Mesothelial cell of epicardium (in vitro differentiated cells): ENCODE results near the gene ATP8B3. TPM values are rescaled to one million over a fixed set of nuclear protein-coding genes. Genes with fewer than 3 reads are reported as not detected.

Experiments
- DNase-seq, 2 experiments: peaks; one replicate each; pipeline ENCODE4 v3.0.0; 2021; ENCODE audit warnings: low spot score in 2 of 2; ENCODE audit not compliant: unreplicated experiment in 2 of 2
- H3K27ac Mint-ChIP-seq: 2 replicates; pipeline ENCODE4 v1.8.0; 2021; ENCODE audit warnings: mixed read lengths
- H3K27me3 Mint-ChIP-seq: 2 replicates; pipeline ENCODE4 v1.8.0; 2021; ENCODE audit warnings: low read depth, mixed read lengths
- H3K36me3 Mint-ChIP-seq: 2 replicates; pipeline ENCODE4 v1.8.0; 2021; ENCODE audit warnings: mixed read lengths
- H3K4me1 Mint-ChIP-seq: 2 replicates; pipeline ENCODE4 v1.8.0; 2021; ENCODE audit warnings: mixed read lengths
- H3K4me3 Mint-ChIP-seq: 2 replicates; pipeline ENCODE4 v1.8.0; 2021; ENCODE audit warnings: mild to moderate bottlenecking, moderate library complexity, mixed read lengths
- H3K9me3 Mint-ChIP-seq: 2 replicates; pipeline ENCODE4 v1.8.0; 2021; ENCODE audit warnings: mixed read lengths
- CTCF ChIP-seq: fragments of 200-600 bp; sonication (generic); IDR thresholded peaks from one replicate; pipeline ENCODE4 v1.5.0; 2021; ENCODE audit warnings: antibody characterized with exemption; ENCODE audit not compliant: unreplicated experiment
- total RNA-seq: library from RNA; stranded (reverse); gene quantifications from 3 replicates; pipeline ENCODE4 v1.2.1, GENCODE V29; 2021

ATP8B3 gene
- total RNA-seq, 1 donor from 2014 or later: 2.2 TPM

DNA sequence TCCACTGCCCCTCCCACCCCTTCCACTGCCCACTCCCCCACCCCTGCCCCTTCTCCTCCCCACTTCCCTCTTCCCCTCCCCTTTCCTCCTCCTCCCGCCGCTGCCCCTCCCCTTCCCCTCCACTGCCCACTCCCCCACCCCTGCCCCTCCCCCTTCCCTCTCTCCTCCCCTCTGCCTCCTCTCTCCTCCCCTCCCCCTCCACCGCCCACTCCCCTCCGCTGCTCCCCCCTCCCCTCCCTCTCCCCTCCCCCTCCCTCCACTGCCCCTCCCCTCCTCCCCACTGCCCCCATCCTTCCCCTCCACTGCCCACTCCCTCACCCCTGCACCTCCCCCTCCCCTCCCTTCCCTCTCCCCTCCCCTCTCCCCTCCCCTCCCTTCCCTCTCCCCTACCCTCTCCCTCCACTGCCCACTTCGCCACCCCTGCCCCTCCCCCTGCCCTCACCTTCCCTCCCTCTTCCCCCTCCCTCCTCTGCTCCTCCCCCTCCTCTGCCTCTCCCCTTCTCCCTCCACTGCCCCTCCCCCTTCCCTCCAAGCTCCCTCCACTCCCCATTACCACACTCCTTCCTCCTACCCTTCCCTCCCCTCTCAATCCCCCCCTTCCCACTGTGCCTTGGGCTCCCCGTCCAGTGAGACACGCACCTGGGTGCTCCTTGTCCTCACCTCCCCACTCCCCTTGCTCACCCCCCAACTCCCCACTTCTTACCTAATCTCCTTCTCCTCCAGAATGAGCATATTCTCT is 21.9 kb downstream of the ATP8B3 start:
- no peak overlapping the region for H3K4me3 Mint-ChIP-seq
- H3K4me1 Mint-ChIP-seq: no peaks in the 10 kb centered on the region
- H3K36me3 Mint-ChIP-seq: no peaks in the 10 kb centered on the region
- H3K27me3 Mint-ChIP-seq: peaks cover 60% of the 10 kb centered on the region
- no peak overlapping the region for H3K27ac Mint-ChIP-seq
- no peaks in the 10 kb centered on the region for H3K9me3 Mint-ChIP-seq
- no peak for DNase-seq
- TF ChIP-seq CTCF: no peak

- TF ChIP-seq CTCF: no peak
- no peak for DNase-seq
These were observed 22.6 kb downstream of the ATP8B3 start for GRCh38 chr19:1789261-1790041.

GRCh38 chr19:1787116-1787515 is 25.0 kb downstream of the ATP8B3 start:
- Mint-ChIP-seq H3K9me3 (no peaks in the 10 kb centered on the region), H3K4me3 (no peak overlapping the region), H3K36me3 (no peaks in the 10 kb centered on the region), H3K4me1 (no peaks in the 10 kb centered on the region), H3K27me3 (peaks cover 78% of the 10 kb centered on the region), H3K27ac (no peak overlapping the region)
- no peak for DNase-seq
- no peak for TF ChIP-seq CTCF

More at GRCh38 chr19:1789261-1790041, 22.6 kb downstream of the ATP8B3 start:
- Mint-ChIP-seq H3K4me3 (no peak overlapping the region), H3K36me3 (no peaks in the 10 kb centered on the region), H3K27ac (no peak overlapping the region), H3K27me3 (peaks cover 66% of the 10 kb centered on the region), H3K4me1 (no peaks in the 10 kb centered on the region), H3K9me3 (no peaks in the 10 kb centered on the region)

DNA sequence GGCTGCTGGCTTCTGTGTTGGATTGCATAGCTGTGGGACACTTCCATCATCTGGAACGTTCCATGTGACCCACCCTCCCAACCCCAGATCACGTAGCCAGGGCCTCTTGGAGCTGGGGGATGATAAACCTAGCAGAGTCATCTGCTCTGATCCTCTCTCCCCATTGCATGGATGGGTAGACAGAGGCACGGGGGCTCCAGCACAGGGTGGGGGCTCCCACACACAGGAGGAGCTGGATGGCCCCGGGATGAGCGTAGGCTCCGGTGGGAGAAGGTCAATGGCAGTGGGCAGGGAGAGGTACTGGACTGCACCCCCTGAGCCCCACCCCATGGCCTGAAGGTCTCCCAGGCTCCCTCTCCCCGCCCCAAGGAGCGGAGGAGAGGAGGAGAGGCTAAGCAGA is 25.4 kb downstream of the ATP8B3 start:
- Mint-ChIP-seq H3K9me3 (no peaks in the 10 kb centered on the region), H3K27ac (no peak overlapping the region), H3K36me3 (no peaks in the 10 kb centered on the region), H3K4me3 (no peak overlapping the region), H3K4me1 (no peaks in the 10 kb centered on the region), H3K27me3 (peaks cover 82% of the 10 kb centered on the region)
- no peak for DNase-seq
- no peak for TF ChIP-seq CTCF

GRCh38 chr19:1785310-1785709 is 26.8 kb downstream of the ATP8B3 start:
- H3K27me3 Mint-ChIP-seq: peaks cover 83% of the 10 kb centered on the region
- H3K27ac Mint-ChIP-seq: no peak overlapping the region
- no peaks in the 10 kb centered on the region for H3K9me3 Mint-ChIP-seq
- TF ChIP-seq CTCF: no peak
- H3K4me3 Mint-ChIP-seq: no peak overlapping the region
- no peaks in the 10 kb centered on the region for H3K36me3 Mint-ChIP-seq
- DNase-seq: no peak
- H3K4me1 Mint-ChIP-seq: no peaks in the 10 kb centered on the region
